HepG2 (cell line): ENCODE measurements around the gene SLC26A2.
"Not testable (repeated sequence)": the region's sequence is repeated elsewhere in the genome, so short reads cannot be mapped to it uniquely, and the experiment has no call there.

Experiments
- BRF2 ChIP-seq: sonication (generic); formaldehyde crosslinking; IDR thresholded peaks from 2 replicates; pipeline ENCODE4 v1.8.1; 2022; ENCODE audit warnings: mild to moderate bottlenecking, missing genetic modification reagents
- CHD2 ChIP-seq: IDR thresholded peaks from 2 replicates; pipeline ENCODE4 v1.6.1; 2011; ENCODE audit warnings: low read depth, low read length, improper control_type of control experiment
- CTCF ChIP-seq: sonication (generic); formaldehyde crosslinking; IDR thresholded peaks from 2 replicates; pipeline ENCODE4 v1.5.0; 2020; ENCODE audit warnings: mild to moderate bottlenecking, missing genetic modification reagents, moderate library complexity
- ELF4 ChIP-seq: sonication (generic); formaldehyde crosslinking; IDR thresholded peaks from 2 replicates; pipeline ENCODE4 v1.5.0; 2020; ENCODE audit warnings: missing genetic modification reagents, mild to moderate bottlenecking, moderate library complexity, borderline replicate concordance
- EP300 ChIP-seq, 3 experiments: sonication (generic) in 1 of 3; formaldehyde crosslinking in 1 of 3; IDR thresholded peaks; 2 replicates each; pipeline versions ENCODE4 v1.5.1 to v1.6.1; 2011 to 2020; ENCODE audit warnings: low read depth in 2 of 3, low read length in 2 of 3, borderline replicate concordance in 1 of 3, improper control_type of control experiment in 1 of 3, mild to moderate bottlenecking in 1 of 3, missing genetic modification reagents in 1 of 3, moderate library complexity in 1 of 3
- PBX3 ChIP-seq: sonication (generic); formaldehyde crosslinking; IDR thresholded peaks from 2 replicates; pipeline ENCODE4 v1.8.1; 2023; ENCODE audit warnings: missing genetic modification reagents, inconsistent platforms, borderline replicate concordance
- PRMT3 ChIP-seq: sonication (generic); formaldehyde crosslinking; IDR thresholded peaks from 2 replicates; pipeline ENCODE4 v1.8.1; 2022; ENCODE audit warnings: low read depth, mild to moderate bottlenecking, moderate library complexity, missing genetic modification reagents, borderline replicate concordance
- REST ChIP-seq, 2 experiments: IDR thresholded peaks; 2 replicates each; pipeline ENCODE4 v1.6.1; 2011 to 2012; ENCODE audit warnings: low read length in 2 of 2, borderline replicate concordance in 1 of 2, low read depth in 1 of 2, mild to moderate bottlenecking in 1 of 2, moderate library complexity in 1 of 2
- ZBTB33 ChIP-seq: sonication (generic); formaldehyde crosslinking; IDR thresholded peaks from 2 replicates; pipeline ENCODE4 v1.4.0; 2020; ENCODE audit warnings: missing genetic modification reagents
- ZNF234 ChIP-seq: sonication (generic); formaldehyde crosslinking; conservative IDR thresholded peaks from 2 replicates; pipeline ENCODE4 v1.5.1; 2020; ENCODE audit warnings: mild to moderate bottlenecking, missing genetic modification reagents
- ZNF264 ChIP-seq: sonication (generic); formaldehyde crosslinking; IDR thresholded peaks from 2 replicates; pipeline ENCODE4 v1.4.0; 2020; ENCODE audit warnings: missing genetic modification reagents

GRCh38 chr5:149943177-149943949 is 17.2 kb upstream of the SLC26A2 start:
- not testable (repeated sequence) for TF ChIP-seq ZNF234 (CRISPR knock-in tag); REST (IDR thresholded peaks at IDR 0.05; ENCODE audit: borderline replicate concordance in 1 of 2, low read depth in 1 of 2, low read length in 2 of 2); EP300 (IDR thresholded peaks at IDR 0.05; ENCODE audit: low read depth in 2 of 2, low read length in 2 of 2); EP300 (CRISPR knock-in tag; IDR thresholded peaks at IDR 0.05; ENCODE audit: borderline replicate concordance); CHD2; ZBTB33; CTCF; ELF4 (CRISPR knock-in tag); BRF2 (CRISPR knock-in tag); ZNF264; PBX3 (CRISPR knock-in tag); PRMT3 (CRISPR knock-in tag)
